HepG2 (cell line): ENCODE results near the gene TAF13.

Experiments
- DNMT1 ChIP-seq: sonication (generic); formaldehyde crosslinking; IDR thresholded peaks from 2 replicates; pipeline ENCODE4 v1.5.1; 2020; ENCODE audit warnings: mild to moderate bottlenecking, missing genetic modification reagents
- ZNF687 ChIP-seq: sonication (generic); formaldehyde crosslinking; IDR thresholded peaks from 2 replicates; pipeline ENCODE4 v1.5.1; 2020; ENCODE audit warnings: mild to moderate bottlenecking, missing genetic modification reagents, moderate library complexity
- ZZZ3 ChIP-seq: sonication (generic); formaldehyde crosslinking; IDR thresholded peaks from 2 replicates; pipeline ENCODE4 v1.4.0; 2020; ENCODE audit warnings: missing genetic modification reagents, mild to moderate bottlenecking, borderline replicate concordance

- TF ChIP-seq ZNF687 (peak; percentile 97), ZZZ3 (CRISPR knock-in tag) (peak; percentile 99; the same call in 1 of the 2 replicates), DNMT1 (CRISPR knock-in tag) (no peak)
Observed at GRCh38 chr1:109075531-109076490, at the start of gene TAF13.
